Panc1 (cell line): ENCODE results near the gene JOSD2.

Source experiments
- CTCF ChIP-seq: fragments of 450-650 bp; IDR thresholded peaks from 2 replicates; pipeline ENCODE4 v1.5.1; 2017; ENCODE audit warnings: mild to moderate bottlenecking
- POLR2AphosphoS5 ChIP-seq: IDR thresholded peaks from 2 replicates; pipeline ENCODE4 v1.6.1; 2012; ENCODE audit warnings: mild to moderate bottlenecking, low read depth, low read length, moderate library complexity
- REST ChIP-seq, 2 experiments: IDR thresholded peaks; 2 replicates each; pipeline ENCODE4 v1.6.1; 2011 to 2012; ENCODE audit warnings: low read depth in 2 of 2, control low read depth in 1 of 2, low read length in 1 of 2, mild to moderate bottlenecking in 1 of 2, moderate library complexity in 1 of 2; ENCODE audit not compliant: insufficient read depth in 1 of 2
- SIN3A ChIP-seq: IDR thresholded peaks from 2 replicates; pipeline ENCODE4 v1.6.1; 2012; ENCODE audit warnings: low read depth, mild to moderate bottlenecking, low read length, moderate library complexity, borderline replicate concordance; ENCODE audit not compliant: insufficient read depth
- TCF7L2 ChIP-seq: IDR thresholded peaks from 2 replicates; pipeline ENCODE4 v1.6.1; 2011; ENCODE audit warnings: mild to moderate bottlenecking, low read depth, low read length, inconsistent platforms

- no peak for TF ChIP-seq CTCF
- no peak for TF ChIP-seq SIN3A
- no peak for TF ChIP-seq REST (IDR thresholded peaks at IDR 0.05; ENCODE audit: insufficient read depth in 1 of 2, low read depth in 2 of 2, low read length in 1 of 2)
- TF ChIP-seq POLR2AphosphoS5, result no peak
- no peak for TF ChIP-seq TCF7L2
These were observed 41.5 kb upstream of the JOSD2 start for GRCh38 chr19:50552540-50552939.
